Measurements from ENCODE around the gene TTC39A. TPM values are rescaled to one million over a fixed set of nuclear protein-coding genes. Genes with fewer than 3 reads are reported as not detected.

TTC39A gene
- total and polyA plus RNA-seq, 2 of the 13 experiments (the other 11 are each of a cell fraction or from before 2014, with no cell fraction given): 0.33 to 1.5 TPM

DNA sequence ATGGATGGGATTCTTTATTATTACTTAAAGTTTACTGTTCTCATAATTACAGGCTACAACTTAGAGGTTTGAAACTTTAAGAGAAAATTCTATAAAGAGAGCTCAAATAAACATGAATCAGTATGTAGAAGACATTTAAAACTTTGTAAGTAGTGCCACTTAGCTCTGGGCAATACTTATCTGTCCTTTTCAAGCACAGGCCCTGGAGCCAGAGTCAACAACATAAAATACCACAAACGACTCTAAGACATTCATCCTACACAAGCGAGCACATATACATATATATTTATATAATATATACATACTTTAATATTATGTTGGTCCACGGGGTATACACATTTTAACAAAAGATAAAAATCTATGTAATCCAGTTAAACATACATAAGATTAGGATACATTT lies 24.1 kb upstream of the TTC39A start (continued):
- TF ChIP-seq NCOA1 (CRISPR knock-in tag; IDR thresholded peaks at IDR 0.05) (no peak), TAF15 (IDR thresholded peaks at IDR 0.05; ENCODE audit: low read depth, low read length, poor library complexity, severe bottlenecking) (no peak)
- TF ChIP-seq, protein P1, sequence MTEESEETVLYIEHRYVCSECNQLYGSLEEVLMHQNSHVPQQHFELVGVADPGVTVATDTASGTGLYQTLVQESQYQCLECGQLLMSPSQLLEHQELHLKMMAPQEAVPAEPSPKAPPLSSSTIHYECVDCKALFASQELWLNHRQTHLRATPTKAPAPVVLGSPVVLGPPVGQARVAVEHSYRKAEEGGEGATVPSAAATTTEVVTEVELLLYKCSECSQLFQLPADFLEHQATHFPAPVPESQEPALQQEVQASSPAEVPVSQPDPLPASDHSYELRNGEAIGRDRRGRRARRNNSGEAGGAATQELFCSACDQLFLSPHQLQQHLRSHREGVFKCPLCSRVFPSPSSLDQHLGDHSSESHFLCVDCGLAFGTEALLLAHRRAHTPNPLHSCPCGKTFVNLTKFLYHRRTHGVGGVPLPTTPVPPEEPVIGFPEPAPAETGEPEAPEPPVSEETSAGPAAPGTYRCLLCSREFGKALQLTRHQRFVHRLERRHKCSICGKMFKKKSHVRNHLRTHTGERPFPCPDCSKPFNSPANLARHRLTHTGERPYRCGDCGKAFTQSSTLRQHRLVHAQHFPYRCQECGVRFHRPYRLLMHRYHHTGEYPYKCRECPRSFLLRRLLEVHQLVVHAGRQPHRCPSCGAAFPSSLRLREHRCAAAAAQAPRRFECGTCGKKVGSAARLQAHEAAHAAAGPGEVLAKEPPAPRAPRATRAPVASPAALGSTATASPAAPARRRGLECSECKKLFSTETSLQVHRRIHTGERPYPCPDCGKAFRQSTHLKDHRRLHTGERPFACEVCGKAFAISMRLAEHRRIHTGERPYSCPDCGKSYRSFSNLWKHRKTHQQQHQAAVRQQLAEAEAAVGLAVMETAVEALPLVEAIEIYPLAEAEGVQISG (CRISPR knock-in tag; IDR thresholded peaks at IDR 0.05): no peak

DNA sequence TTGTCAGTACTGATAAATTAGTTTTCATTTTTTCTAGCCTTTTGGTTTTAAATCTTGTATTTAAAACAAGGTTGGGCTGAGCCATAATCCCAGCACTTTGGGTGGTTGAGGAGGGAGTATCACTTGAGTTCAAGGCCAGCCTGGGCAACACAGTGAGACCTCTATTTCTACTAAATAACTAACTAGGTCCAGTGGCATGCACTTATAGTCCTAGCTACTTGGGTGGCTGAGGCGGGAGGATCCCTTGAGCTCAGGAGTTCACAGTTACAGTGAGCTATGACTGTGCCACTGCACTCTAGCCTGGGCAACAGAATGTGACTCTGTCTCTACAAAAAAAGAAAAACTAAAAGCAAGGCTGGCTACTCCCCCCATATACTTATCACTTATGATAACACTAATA lies 21.5 kb upstream of the TTC39A start:
- Histone ChIP-seq H3K4me1 (ENCODE audit: insufficient read depth, low read length) (peaks cover 14% of the 10 kb centered on the region), H3K79me2 (ENCODE audit: insufficient read depth, low read length) (no peaks in the 10 kb centered on the region), H3K9ac (ENCODE audit: insufficient read depth, low read depth, low read length) (no peak overlapping the region), H2AFZ (ENCODE audit: low read length) (no peak overlapping the region), H3K27ac (ENCODE audit: extremely low read length, insufficient read depth, low read length) (no peak overlapping the region), H3K4me2 (ENCODE audit: low read depth, low read length) (no peak overlapping the region), H3K9me3 (ENCODE audit: low read length) (no peaks in the 10 kb centered on the region), H3K36me3 (replicated peaks in 1 of 2; ENCODE audit: control insufficient read depth in 1 of 2, insufficient read depth in 2 of 2, low read length in 2 of 2) (peaks cover 2 to 10% of the 10 kb centered on the region in 2 experiments; a peak in 2 of 5 replicates), H3K4me3 (replicated peaks in 1 of 3; ENCODE audit: insufficient read depth in 1 of 3, low read depth in 2 of 3, low read length in 3 of 3) (no peak overlapping the region), H4K20me1 (ENCODE audit: insufficient read depth, low read length) (no peaks in the 10 kb centered on the region), H3K27me3 (ENCODE audit: control insufficient read depth in 1 of 2, insufficient read depth in 2 of 2, low read length in 2 of 2) (no peaks in the 10 kb centered on the region)
- CTCF ChIA-PET (ENCODE audit: low intra/inter-chr PET ratio, low total read pairs): no interaction called here
- DNase-seq (ENCODE audit: low spot score) (no peak), ATAC-seq (peak; percentile 65), FAIRE-seq (no peak)
- intact Hi-C loops (cut with micrococcal nuclease; ENCODE audit: unreplicated experiment): no loop called here
- BruUV-seq (replicated peaks): no TSS peak
- POLR2A ChIA-PET: no interaction called here
- in situ Hi-C loops (cut with HindIII; ENCODE audit: extremely low pct_ligation_motif_present, low pct_unique_long_range_greater_than_20kb): no loop called here
- WGBS (ENCODE audit: low lambda C conversion rate): 100% methylated on average over 1 of the region's 1 CpG
- TF ChIP-seq ZNF569 (CRISPR knock-in tag; IDR thresholded peaks at IDR 0.05; ENCODE audit: borderline replicate concordance) (no peak), ZC3H13 (CRISPR knock-in tag; IDR thresholded peaks at IDR 0.05) (no peak), RBM39 (IDR thresholded peaks at IDR 0.05; ENCODE audit: low read depth, low read length, poor library complexity, severe bottlenecking) (no peak), ZNF598 (CRISPR knock-in tag; IDR thresholded peaks at IDR 0.05; ENCODE audit: borderline replicate concordance) (no peak), CREB1 (IDR thresholded peaks at IDR 0.05) (no peak), CREB1 (CRISPR knock-in tag; IDR thresholded peaks at IDR 0.05) (no peak), SAP130 (CRISPR knock-in tag; IDR thresholded peaks at IDR 0.05; ENCODE audit: low read depth) (no peak), ZSCAN31 (CRISPR knock-in tag; IDR thresholded peaks at IDR 0.05; ENCODE audit: low read depth) (no peak), SRSF9 (IDR thresholded peaks at IDR 0.05; ENCODE audit: borderline replicate concordance, insufficient read depth, low read depth, low read length, poor library complexity, severe bottlenecking) (no peak), ZNF557 (CRISPR knock-in tag; IDR thresholded peaks at IDR 0.05) (no peak)
- TF ChIP-seq, protein P2, sequence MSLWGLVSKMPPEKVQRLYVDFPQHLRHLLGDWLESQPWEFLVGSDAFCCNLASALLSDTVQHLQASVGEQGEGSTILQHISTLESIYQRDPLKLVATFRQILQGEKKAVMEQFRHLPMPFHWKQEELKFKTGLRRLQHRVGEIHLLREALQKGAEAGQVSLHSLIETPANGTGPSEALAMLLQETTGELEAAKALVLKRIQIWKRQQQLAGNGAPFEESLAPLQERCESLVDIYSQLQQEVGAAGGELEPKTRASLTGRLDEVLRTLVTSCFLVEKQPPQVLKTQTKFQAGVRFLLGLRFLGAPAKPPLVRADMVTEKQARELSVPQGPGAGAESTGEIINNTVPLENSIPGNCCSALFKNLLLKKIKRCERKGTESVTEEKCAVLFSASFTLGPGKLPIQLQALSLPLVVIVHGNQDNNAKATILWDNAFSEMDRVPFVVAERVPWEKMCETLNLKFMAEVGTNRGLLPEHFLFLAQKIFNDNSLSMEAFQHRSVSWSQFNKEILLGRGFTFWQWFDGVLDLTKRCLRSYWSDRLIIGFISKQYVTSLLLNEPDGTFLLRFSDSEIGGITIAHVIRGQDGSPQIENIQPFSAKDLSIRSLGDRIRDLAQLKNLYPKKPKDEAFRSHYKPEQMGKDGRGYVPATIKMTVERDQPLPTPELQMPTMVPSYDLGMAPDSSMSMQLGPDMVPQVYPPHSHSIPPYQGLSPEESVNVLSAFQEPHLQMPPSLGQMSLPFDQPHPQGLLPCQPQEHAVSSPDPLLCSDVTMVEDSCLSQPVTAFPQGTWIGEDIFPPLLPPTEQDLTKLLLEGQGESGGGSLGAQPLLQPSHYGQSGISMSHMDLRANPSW (CRISPR knock-in tag; IDR thresholded peaks at IDR 0.05; ENCODE audit: borderline replicate concordance): no peak
